Measurements from ENCODE around the gene CA12.

CA12 gene

GRCh38 chr15:63401714-63402497 is 20.3 kb upstream of the CA12 start:
- no peak for DNase-seq (ENCODE audit: low read depth in 2 of 2)

GRCh38 chr15:63401078-63401477 is 19.4 kb upstream of the CA12 start:
- peak in 1 of 2 donors; percentile 21 for DNase-seq (ENCODE audit: low read depth in 2 of 2)

DNA sequence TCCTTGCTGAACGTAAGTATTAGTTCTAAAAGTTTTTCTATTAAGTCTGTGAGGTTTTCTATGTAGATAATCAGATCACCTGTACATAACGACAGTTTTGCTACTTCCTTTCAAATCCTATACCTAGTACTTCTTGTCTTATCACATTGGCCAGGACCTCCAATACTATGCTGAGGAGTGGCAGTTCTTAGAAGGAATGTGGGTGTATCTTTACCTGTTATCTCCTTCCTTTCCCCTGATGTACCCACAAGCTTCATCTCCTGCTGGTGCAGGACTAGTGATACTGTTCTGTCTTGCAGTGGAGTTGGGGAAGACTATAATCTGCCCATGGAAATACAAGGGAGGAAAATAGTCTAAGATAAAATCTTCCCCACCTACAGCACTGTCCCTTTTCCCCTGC is 16.8 kb upstream of the CA12 start:
- no peak for DNase-seq (ENCODE audit: low read depth in 2 of 2)

DNA sequence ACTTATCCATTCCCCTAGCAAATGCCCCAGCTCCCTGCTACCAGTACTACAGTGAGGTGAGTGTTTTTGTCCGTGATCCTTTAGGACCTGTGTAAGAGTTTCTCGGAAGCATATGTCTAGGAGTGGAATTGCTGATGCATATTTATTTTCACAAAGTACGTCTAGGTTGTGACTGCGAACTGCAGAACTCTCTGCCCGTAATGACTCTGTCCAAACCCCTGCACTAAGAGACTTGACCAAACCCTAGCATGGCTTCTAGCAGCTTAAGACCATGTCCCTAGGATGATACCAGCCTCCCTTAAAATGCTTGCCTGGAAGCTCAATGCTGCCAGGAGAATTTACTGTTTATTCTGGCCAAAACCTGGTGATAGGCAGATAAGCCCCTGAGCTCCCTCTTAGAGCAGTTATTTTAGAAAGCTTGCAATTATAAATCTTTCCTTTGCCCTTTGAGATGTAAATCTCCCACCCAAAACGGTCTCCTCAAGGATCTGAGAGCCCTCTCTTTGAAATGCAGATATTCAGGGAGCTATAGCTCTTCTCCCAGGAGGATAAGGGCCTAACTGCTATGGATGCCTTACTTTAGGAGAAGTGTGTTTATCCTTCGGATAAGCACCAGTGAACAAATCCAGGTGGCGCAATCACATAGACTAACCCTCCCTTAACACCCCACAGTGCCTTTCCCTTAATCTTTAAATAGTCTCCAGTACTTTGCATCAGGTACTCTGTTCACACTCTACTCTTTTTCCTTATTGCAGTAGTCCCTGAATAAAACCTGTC is 14.7 kb upstream of the CA12 start:
- DNase-seq (ENCODE audit: low read depth in 2 of 2) = no peak

GRCh38 chr15:63395730-63396151 is 14.1 kb upstream of the CA12 start:
- no peak for DNase-seq (ENCODE audit: low read depth in 2 of 2)

GRCh38 chr15:63392361-63393009 is 10.8 kb upstream of the CA12 start:
- no peak for DNase-seq (ENCODE audit: low read depth in 2 of 2)

DNA sequence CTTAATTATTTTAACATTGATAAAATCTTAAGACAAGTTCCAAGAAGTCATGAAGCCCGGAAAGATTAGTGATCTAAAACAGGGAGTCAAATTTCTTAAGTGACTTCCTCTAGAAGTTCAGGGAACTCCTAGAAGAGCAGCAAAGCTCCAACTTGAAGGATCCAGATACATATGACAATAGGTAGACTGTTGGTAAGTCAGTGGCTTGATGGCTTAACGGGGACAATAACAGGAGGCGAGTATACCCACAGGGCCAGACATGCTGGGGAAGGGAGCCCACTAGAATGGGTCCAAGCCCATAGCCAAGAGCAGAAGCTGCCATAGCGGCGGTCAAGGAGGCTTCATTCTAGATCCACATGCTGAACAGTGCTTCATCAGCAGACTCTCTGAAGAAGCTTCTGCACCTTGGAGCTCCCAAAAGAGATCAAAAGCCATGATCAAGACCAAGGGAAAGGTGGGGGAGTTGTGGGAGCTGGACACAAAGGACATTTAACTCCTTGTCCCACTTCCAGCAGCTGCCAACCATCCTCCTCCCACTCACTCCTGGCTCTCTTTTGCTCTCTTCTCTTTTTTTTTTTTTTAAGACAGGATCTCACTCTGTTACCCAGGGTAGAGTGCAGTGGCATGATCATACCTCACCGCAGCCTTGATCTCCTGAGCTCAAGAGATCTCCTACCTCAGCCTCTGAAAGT is 10.2 kb upstream of the CA12 start:
- DNase-seq (ENCODE audit: low read depth in 2 of 2) = no peak

DNA sequence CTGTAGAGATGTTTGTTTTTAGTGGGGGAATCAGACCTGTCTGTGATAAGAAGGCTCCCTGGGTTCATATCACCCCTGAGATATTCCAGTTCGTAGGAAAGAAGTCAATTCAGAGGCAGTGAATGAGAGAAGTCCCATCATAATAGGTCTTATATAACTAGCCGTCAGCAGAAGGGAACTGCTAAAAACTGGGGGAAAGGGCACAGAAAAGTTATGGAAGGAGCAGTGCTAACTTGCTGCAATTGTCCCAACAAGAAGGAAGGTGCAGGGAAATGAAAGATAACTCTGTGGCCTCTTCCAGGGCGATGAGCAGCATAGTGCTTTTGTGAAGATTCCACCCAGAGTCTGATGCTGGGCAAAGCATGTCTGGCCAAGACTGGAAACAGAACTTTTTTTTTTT is 9.0 kb upstream of the CA12 start:
- DNase-seq (ENCODE audit: low read depth in 2 of 2) = no peak

DNA sequence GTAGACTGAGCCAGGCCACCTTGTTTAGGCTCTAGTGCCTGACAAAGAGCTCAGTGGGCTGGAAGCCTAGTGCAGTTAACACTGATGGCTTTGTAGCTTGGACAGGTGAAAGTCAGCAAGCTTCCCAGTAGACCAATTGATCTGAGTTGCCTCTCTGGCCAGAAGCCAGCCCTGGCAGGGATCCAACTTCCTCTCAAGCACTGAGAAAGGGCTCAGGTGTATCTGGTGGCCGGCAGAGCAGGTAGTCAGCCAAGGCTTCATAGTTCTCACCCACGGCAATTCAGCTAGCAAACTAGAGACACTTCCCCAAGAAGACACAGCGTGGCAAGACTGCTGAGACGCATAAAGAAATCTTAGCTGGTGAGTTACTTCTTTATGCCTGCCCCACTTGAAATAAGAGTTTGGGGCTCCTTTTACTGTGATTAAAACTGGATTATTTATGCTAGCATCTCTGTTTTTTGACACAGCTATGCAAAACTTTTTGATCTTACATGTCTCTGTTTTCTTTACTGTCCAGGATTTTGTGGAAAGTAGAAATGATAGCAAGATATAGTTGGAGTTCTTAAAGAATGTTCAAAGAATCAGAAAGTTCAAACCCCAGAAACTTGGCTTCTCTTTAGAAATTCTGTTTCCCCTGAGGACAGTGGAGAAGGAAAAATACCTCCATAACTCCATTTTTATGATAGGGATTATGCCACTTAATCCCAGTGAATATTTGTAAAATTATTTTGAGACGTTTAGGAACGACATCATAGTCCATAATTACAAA is 8.4 kb upstream of the CA12 start:
- no peak for DNase-seq (ENCODE audit: low read depth in 2 of 2)

- no peak for DNase-seq (ENCODE audit: low read depth in 2 of 2)
Measured at GRCh38 chr15:63388511-63388910, 6.9 kb upstream of the CA12 start.

DNA sequence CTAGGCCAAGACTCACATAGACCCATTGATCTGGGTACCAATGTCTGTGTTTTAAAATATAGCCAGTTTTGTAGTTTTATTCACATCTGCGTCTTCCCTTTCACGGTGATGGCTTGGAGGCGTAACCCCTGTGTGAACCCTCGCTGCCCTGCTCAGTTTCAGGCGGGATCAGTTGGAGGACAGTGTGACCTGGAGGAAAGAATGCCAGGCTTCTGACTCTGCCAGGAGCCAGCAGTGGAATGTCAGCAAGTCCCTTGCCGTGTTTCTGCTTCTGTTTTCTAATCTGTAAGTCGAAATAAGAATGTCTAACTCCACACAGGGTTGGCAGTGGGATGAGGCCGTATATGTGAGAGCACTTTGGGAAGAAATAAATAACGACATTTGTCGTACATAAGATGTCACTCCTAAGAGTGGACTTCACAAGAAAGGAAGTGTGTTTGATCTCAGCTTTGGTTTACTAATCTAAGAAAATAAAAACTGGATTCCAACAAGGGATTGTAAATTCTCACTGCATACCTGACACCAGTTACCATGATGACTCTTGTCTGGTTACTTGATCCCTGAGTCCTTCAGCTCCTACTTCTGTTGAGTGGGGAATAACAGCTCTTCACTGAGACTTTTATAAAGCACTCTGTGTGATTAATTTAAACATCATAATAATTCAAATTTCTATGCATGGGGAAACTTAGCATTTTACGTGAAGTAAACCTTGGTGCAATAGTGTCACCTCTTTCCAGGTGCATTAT is 6.3 kb upstream of the CA12 start:
- no peak for DNase-seq (ENCODE audit: low read depth in 2 of 2)

DNA sequence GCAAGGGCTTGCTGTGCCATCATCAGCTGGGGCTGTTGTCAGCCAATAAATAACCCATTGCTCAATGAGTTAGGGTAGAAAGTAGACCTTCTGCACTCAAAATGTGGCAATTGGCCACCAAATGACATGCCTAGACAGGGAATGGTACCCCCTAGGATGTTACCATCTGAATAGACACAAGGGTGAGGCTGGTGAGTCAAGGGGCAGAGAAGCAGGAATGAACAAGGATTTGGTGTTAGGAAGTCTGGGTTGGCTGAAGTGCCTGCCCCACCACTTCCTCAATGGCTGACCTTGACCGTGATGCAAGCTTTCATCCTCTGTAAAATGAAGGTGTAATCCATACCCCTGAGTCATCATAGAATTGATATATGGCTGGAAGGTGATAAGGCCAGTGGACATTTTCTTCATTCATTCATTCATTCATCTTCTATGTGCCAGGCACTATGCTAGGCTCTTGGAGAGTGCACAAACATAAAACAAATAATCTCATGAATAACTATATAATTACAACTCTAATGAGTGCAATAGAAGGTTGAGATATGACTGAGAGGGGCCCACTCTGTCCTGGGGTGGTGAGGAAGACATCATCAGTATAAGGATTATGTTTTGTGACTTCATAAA is 4.4 kb upstream of the CA12 start:
- DNase-seq (ENCODE audit: low read depth in 2 of 2) = no peak

GRCh38 chr15:63384906-63385305 is 3.3 kb upstream of the CA12 start:
- DNase-seq (ENCODE audit: low read depth in 2 of 2) = no peak

DNA sequence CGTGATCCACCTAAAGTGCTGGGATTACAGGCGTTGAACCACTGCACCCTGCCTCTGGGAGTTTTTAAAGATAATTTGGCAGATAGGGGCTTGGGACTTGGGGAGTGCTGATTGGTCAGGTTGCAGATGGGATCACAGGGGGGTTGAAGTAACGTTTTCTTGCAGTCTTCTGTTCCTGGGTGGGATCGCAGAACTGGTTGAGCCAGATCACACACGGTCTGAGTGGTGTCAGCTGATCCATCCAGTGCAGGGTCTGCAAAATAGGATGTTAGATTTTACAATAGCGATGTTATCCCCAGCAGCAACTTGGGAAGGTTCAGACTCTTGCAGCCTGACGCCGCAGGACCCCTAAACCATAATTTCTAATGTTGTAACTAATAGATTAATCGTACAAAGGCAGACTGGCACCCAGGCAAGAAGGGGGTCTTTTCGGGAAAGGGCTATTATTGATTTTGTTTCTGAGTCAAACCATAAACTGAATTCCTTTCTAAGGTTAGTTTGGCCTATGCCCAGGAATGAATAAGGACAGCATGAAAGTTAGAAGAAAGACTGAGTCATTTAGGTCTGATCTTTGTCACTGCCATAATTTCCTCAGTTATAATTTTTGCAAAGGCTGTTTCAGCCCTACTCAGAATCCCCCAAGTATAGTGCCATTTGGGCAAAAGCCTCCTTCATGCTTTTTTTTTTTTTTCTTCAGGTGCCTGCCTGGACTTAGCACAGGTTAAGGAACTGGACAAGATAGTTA is 1.5 kb upstream of the CA12 start:
- no peak for DNase-seq (ENCODE audit: low read depth in 2 of 2)

DNA sequence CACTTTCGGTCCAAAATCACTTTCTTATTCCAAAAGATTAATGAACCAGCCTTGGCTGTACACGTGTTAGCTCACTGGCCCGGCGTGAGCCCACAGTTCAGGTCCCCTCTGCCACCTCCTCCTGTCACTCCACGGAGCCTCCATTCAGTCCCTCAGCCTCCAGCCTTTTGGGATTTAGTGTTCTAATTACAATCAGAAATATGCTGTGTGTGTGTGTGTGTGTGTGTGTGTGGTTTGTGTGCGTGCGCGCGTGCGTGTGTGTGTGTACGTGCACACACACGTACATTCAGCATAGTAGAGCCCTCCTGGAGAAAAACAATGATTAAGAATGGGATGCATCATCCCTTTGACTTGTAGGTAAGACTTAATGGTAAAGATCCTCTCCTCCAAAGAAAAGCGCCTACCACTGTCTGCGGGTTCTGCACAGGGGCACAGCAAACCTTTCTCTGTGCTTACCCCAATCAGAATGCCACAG is 801 bp downstream of the CA12 start:
- DNase-seq (ENCODE audit: low read depth in 2 of 2) = no peak

DNA sequence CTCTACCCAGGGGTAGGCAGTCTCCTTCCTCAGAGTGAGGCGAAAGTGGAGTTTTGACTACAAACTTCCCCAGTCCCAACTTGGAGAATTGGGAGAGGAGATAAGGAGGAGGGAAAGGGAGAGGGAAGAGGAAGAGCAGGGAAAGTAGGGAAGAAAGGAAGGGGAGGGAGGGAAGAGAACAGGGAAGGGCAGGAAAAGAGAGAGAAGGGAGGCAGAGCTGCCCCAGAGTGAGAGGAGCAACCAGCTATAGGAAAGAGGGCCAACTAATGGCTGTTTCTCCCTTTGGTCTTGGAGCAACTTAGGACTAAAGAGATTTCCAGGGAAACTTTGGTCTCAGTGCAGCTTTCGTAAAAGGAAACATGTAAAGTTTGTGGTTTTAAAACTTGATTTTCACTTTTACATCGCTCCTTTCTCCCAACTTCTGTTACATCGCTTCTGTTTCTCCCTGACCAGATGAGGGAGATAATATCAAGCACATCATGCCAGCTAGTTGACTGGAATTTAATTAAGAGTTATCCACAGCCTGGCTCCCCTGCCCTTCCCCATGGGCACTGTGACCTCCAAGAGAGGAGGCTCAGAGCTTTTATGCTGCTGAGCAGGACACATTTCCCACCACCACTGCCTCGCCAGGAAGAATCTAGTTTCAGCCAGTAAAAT is 1.4 kb downstream of the CA12 start:
- DNase-seq (ENCODE audit: low read depth in 2 of 2) = no peak

GRCh38 chr15:63379492-63380150 is 2.0 kb downstream of the CA12 start:
- DNase-seq (ENCODE audit: low read depth in 2 of 2) = no peak

GRCh38 chr15:63378946-63379345 is 2.7 kb downstream of the CA12 start:
- no peak for DNase-seq (ENCODE audit: low read depth in 2 of 2)
